CD4-positive, alpha-beta T cell (primary cell): ENCODE measurements around the gene DDIT3. TPM values are rescaled to one million over a fixed set of nuclear protein-coding genes. Genes with fewer than 3 reads are reported as not detected.
"Not testable (repeated sequence)": the region's sequence is repeated elsewhere in the genome, so short reads cannot be mapped to it uniquely, and the experiment has no call there.

Experiments
- ATAC-seq: fragments of 200-7000 bp; cut with Tn5 transposase; one replicate; pipeline ENCODE4 v1.10.0; 2022; ENCODE audit warnings: mild to moderate bottlenecking; ENCODE audit not compliant: poor library complexity
- CTCF ChIA-PET: fragments of 350-600 bp; sonication (Branson Sonifier 250); formaldehyde crosslinking; loops from one replicate; lab custom pipeline; 2021; ENCODE audit warnings: antibody characterized with exemption, inconsistent platforms; lab: Charles Lee
- POLR2A ChIA-PET: fragments of 350-600 bp; sonication (Branson Sonifier 250); formaldehyde crosslinking; loops from one replicate; lab custom pipeline; 2021; ENCODE audit warnings: antibody characterized with exemption, inconsistent platforms; lab: Charles Lee
- DNase-seq, 14 experiments: peaks; one replicate each; pipeline ENCODE4 v3.0.0-alpha.2; 2013 to 2020; ENCODE audit warnings: mixed read lengths in 2 of 14
- H3K27ac ChIP-seq, 2 donors: one replicate each; pipeline versions ENCODE4 v1.5.1 to v1.7.0; 2013; ENCODE audit warnings: low read length in 2 of 2, low read depth in 1 of 2, mild to moderate bottlenecking in 1 of 2
- H3K27me3 ChIP-seq, 2 experiments: 1 replicate in 1 of 2; 2 replicates in 1 of 2; pipeline versions ENCODE4 v1.6.1 to v1.7.0; 2013; ENCODE audit warnings: low read length in 2 of 2, control low read depth in 1 of 2, mild to moderate bottlenecking in 1 of 2, moderate library complexity in 1 of 2; ENCODE audit not compliant: insufficient read depth in 2 of 2, control insufficient read depth in 1 of 2
- H3K36me3 ChIP-seq: one replicate; pipeline ENCODE4 v1.6.1; 2013; ENCODE audit warnings: low read length, control low read depth; ENCODE audit not compliant: insufficient read depth
- H3K4me1 ChIP-seq: one replicate; pipeline ENCODE4 v1.6.1; 2013; ENCODE audit warnings: low read length, control low read depth; ENCODE audit not compliant: insufficient read depth
- H3K4me3 ChIP-seq: one replicate; pipeline ENCODE4 v1.5.1; 2013; ENCODE audit warnings: mild to moderate bottlenecking, low read length, moderate library complexity
- H3K9me3 ChIP-seq, 2 experiments: 1 replicate in 1 of 2; 2 replicates in 1 of 2; pipeline versions ENCODE4 v1.6.1 to v1.7.0; 2013; ENCODE audit warnings: low read length in 2 of 2, mild to moderate bottlenecking in 2 of 2, control low read depth in 1 of 2, moderate library complexity in 1 of 2; ENCODE audit not compliant: control insufficient read depth in 1 of 2, insufficient read depth in 1 of 2
- H3K27ac Mint-ChIP-seq: one replicate; pipeline ENCODE4 v1.8.0; 2020; ENCODE audit warnings: mixed read lengths
- H3K27me3 Mint-ChIP-seq: one replicate; pipeline ENCODE4 v1.8.0; 2021; ENCODE audit warnings: mixed read lengths
- H3K36me3 Mint-ChIP-seq: one replicate; pipeline ENCODE4 v1.8.0; 2021; ENCODE audit warnings: low read depth, mixed read lengths
- H3K4me1 Mint-ChIP-seq: one replicate; pipeline ENCODE4 v1.8.0; 2021; ENCODE audit warnings: low read depth, mixed read lengths
- H3K4me3 Mint-ChIP-seq: one replicate; pipeline ENCODE4 v1.8.0; 2020; ENCODE audit warnings: mild to moderate bottlenecking, mixed read lengths
- H3K9me3 Mint-ChIP-seq: one replicate; pipeline ENCODE4 v1.8.0; 2020; ENCODE audit warnings: mixed read lengths
- CTCF ChIP-seq: fragments of 200-600 bp; IDR thresholded peaks from one replicate; pipeline ENCODE4 v1.8.0; 2022; ENCODE audit warnings: antibody characterized with exemption, mild to moderate bottlenecking
- intact Hi-C, 2 experiments: fragments of 100-400 bp; cut with DNase I in 1 of 2; cut with micrococcal nuclease in 1 of 2; formaldehyde crosslinking; loops; one replicate each; pipeline versions ENCODE4 v1.15.1 to v1.9.0; 2023 to 2025; cut with DNase I, micrococcal nuclease
- total RNA-seq, 174 experiments: library from RNA in 2 of 174; stranded (reverse) in 2 of 174; gene quantifications; one replicate each; pipeline ENCODE4 v1.2.3 and lab custom pipeline; 2021 to 2026

Gene DDIT3
- total RNA-seq, 2 experiments from 2014 or later, result 145 TPM

GRCh38 chr12:57498132-57498502 lies 22.2 kb downstream of the DDIT3 start:
- H3K4me1 ChIP-seq, result no peaks in the 10 kb centered on the region
- no peak for ATAC-seq
- no peak for DNase-seq
- H3K36me3 ChIP-seq, result peaks cover 53% of the 10 kb centered on the region
- H3K36me3 Mint-ChIP-seq, result peaks cover 71% of the 10 kb centered on the region
- H3K27me3 Mint-ChIP-seq, result no peaks in the 10 kb centered on the region
- POLR2A ChIA-PET, result no interaction called here
- H3K27ac Mint-ChIP-seq, result no peak overlapping the region
- H3K4me1 Mint-ChIP-seq, result peaks cover 9% of the 10 kb centered on the region
- no peaks in the 10 kb centered on the region for H3K9me3 ChIP-seq
- no peaks in the 10 kb centered on the region for H3K9me3 Mint-ChIP-seq
- H3K4me3 ChIP-seq, result no peak overlapping the region
- intact Hi-C loops, result no loop called here
- H3K4me3 Mint-ChIP-seq, result no peak overlapping the region
- no peak for TF ChIP-seq CTCF
- CTCF ChIA-PET, result interaction anchor here (0.9 kb wide), 1 partner anchor 39 kb away, joined by 3 read pairs; the partner anchor contains the start of gene GLI1
- H3K27ac ChIP-seq, result no peak overlapping the region
- H3K27me3 ChIP-seq, result no peaks in the 10 kb centered on the region

DNA sequence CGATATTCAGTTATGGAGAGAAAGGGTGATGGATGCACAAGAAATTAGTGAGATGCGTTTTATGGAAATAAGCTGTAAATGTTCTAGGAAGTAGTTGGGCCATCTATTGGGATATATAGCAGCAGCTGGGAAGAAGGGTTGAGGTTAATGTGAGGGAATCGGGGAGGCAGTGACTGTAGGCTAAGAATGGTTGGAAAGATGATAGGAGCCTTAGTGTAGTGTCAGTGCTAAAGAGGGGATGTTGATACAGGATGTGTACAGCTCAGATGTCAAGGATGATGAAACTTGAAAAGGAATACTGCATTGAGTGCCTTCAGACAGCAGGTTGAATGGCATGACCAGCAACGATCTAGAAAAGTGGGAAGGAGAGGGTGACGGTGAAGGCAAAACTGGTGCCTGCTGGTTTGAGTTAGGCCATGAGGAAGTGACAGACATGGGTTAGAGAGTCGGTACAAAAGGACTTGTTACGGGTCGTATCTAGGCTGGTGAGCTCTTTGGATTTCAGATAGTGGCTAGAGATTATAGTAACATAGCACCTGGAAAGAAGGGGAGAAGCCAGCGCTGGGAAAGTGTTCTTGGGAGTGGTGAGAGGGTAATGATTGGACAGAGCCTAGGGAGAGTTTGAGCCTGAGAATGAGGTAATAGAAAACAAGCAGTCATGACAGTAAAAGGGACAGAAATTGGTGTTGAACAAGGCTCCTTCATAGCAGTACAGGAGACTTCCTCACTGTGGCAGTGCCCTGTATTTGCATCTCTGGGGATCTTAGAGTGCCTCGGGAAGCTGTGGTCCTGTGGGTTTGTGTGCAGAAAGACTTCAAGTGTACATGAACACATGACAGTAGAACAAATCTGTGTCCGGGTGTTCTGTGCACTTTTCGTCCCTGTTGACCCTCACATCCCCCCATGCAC lies 22.8 kb downstream of the DDIT3 start:
- CTCF ChIA-PET, result interaction anchor here (0.9 kb wide), 1 partner anchor 38 kb away, joined by 3 read pairs; the partner anchor contains the start of gene GLI1
- H3K4me1 ChIP-seq, result no peaks in the 10 kb centered on the region
- Mint-ChIP-seq H3K27me3 (no peaks in the 10 kb centered on the region), H3K27ac (peak overlapping the region; percentile 2), H3K4me3 (no peak overlapping the region), H3K36me3 (peaks cover 73% of the 10 kb centered on the region), H3K9me3 (no peaks in the 10 kb centered on the region), H3K4me1 (peaks cover 14% of the 10 kb centered on the region)
- ATAC-seq (no peak), DNase-seq (no peak)
- intact Hi-C loops, result no loop called here
- no peaks in the 10 kb centered on the region for H3K9me3 ChIP-seq
- POLR2A ChIA-PET, result interaction anchor here (0.7 kb wide), 2 partner anchors 20 to 94 kb away, joined by 3 read pairs; partner anchors contain the start of gene PIP4K2C
- H3K27ac ChIP-seq, result no peak overlapping the region
- TF ChIP-seq CTCF, result no peak
- H3K4me3 ChIP-seq, result no peak overlapping the region
- peaks cover 55% of the 10 kb centered on the region for H3K36me3 ChIP-seq
- H3K27me3 ChIP-seq, result no peaks in the 10 kb centered on the region

DNA sequence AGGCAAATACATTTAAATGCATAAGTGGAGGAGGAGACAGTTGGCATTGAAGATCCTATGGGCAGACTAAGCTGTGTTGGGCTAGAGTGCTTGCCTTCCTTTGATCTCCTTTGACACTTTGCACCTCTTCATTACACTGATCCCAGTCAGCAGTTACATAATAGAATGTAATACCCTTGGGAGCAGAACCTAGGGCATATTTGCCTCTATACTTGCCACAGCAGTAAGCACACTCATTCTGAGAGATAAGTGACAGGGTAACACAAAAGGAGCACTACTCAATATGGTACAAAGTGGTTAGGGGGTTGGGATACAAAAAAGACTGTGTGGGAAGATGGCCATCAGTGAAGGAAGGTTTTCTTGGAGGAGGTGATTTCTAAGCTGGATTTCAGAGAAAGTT lies 23.5 kb downstream of the DDIT3 start:
- Mint-ChIP-seq H3K4me1 (peaks cover 14% of the 10 kb centered on the region), H3K36me3 (peaks cover 74% of the 10 kb centered on the region), H3K9me3 (no peaks in the 10 kb centered on the region), H3K27ac (no peak overlapping the region), H3K4me3 (no peak overlapping the region), H3K27me3 (no peaks in the 10 kb centered on the region)
- TF ChIP-seq CTCF, result no peak
- Histone ChIP-seq H3K4me3 (no peak overlapping the region), H3K36me3 (peaks cover 51% of the 10 kb centered on the region), H3K9me3 (no peaks in the 10 kb centered on the region), H3K27ac (no peak overlapping the region), H3K27me3 (no peaks in the 10 kb centered on the region), H3K4me1 (no peaks in the 10 kb centered on the region)
- CTCF ChIA-PET, result interaction anchor here (0.9 kb wide), 1 partner anchor 37 kb away, joined by 3 read pairs; the partner anchor contains the start of gene GLI1
- ATAC-seq (no peak), DNase-seq (no peak)
- intact Hi-C loops, result no loop called here
- POLR2A ChIA-PET, result interaction anchor here (0.7 kb wide), 2 partner anchors 20 to 94 kb away, joined by 3 read pairs; partner anchors contain the start of gene PIP4K2C

- ATAC-seq, H3K4me3 Mint-ChIP-seq, DNase-seq, H3K4me3 ChIP-seq, H3K27ac Mint-ChIP-seq, H3K27me3 ChIP-seq, POLR2A ChIA-PET, intact Hi-C loops, H3K9me3 ChIP-seq, CTCF ChIA-PET, H3K4me1 ChIP-seq, H3K27ac ChIP-seq, H3K27me3 Mint-ChIP-seq, H3K9me3 Mint-ChIP-seq: not testable (repeated sequence)
- H3K4me1 Mint-ChIP-seq, result peaks cover 18% of the 10 kb centered on the region
- H3K36me3 Mint-ChIP-seq, result peaks cover 76% of the 10 kb centered on the region
- peaks cover 53% of the 10 kb centered on the region for H3K36me3 ChIP-seq
Observed at GRCh38 chr12:57495051-57495701, 25.1 kb downstream of the DDIT3 start.
